ENCODE measurements around the gene TTC32. TPM values are rescaled to one million over a fixed set of nuclear protein-coding genes. Genes with fewer than 3 reads are reported as not detected.

The TTC32 gene
- total and polyA plus RNA-seq, 2 experiments from 2014 or later = 23.0 to 36.3 TPM

- H3K9me3 ChIP-seq (ENCODE audit: low read depth) = no peaks in the 10 kb centered on the region
- no peak for TF ChIP-seq CTCF (IDR thresholded peaks at IDR 0.05; ENCODE audit: low read depth, low read length)
- H3K27ac ChIP-seq = peak overlapping the region; percentile 99
- peak overlapping the region; percentile 85 for H3K4me3 ChIP-seq
- peaks cover 35% of the 10 kb centered on the region for H3K4me1 ChIP-seq (ENCODE audit: low read depth)
- DNase-seq (ENCODE audit: low read depth in 1 of 2, low spot score in 1 of 2) = no peak
- no peaks in the 10 kb centered on the region for H3K27me3 ChIP-seq
- H3K36me3 ChIP-seq = no peaks in the 10 kb centered on the region
These were observed 495 bp upstream of the TTC32 start for GRCh38 chr2:19902216-19902740.

GRCh38 chr2:19900931-19901441 lies 797 bp downstream of the TTC32 start:
- no peak for TF ChIP-seq CTCF (IDR thresholded peaks at IDR 0.05; ENCODE audit: low read depth, low read length)
- Histone ChIP-seq H3K4me3 (peak overlapping the region; percentile 85), H3K4me1 (ENCODE audit: low read depth) (peaks cover 36% of the 10 kb centered on the region), H3K27ac (peak overlapping the region; percentile 99), H3K9me3 (ENCODE audit: low read depth) (no peaks in the 10 kb centered on the region), H3K36me3 (no peaks in the 10 kb centered on the region), H3K27me3 (no peaks in the 10 kb centered on the region)
- DNase-seq (ENCODE audit: low read depth in 1 of 2, low spot score in 1 of 2) = peak in 1 of 2 donors; percentile 25

GRCh38 chr2:19899985-19900930 lies 1.5 kb downstream of the TTC32 start:
- Histone ChIP-seq H3K9me3 (ENCODE audit: low read depth) (no peaks in the 10 kb centered on the region), H3K27ac (no peak overlapping the region), H3K4me1 (ENCODE audit: low read depth) (peaks cover 36% of the 10 kb centered on the region), H3K36me3 (no peaks in the 10 kb centered on the region), H3K4me3 (peak overlapping the region; percentile 85), H3K27me3 (no peaks in the 10 kb centered on the region)
- no peak for DNase-seq (ENCODE audit: low read depth in 1 of 2, low spot score in 1 of 2)
- no peak for TF ChIP-seq CTCF (IDR thresholded peaks at IDR 0.05; ENCODE audit: low read depth, low read length)

- Histone ChIP-seq H3K27me3 (no peaks in the 10 kb centered on the region), H3K36me3 (no peaks in the 10 kb centered on the region), H3K4me3 (no peak overlapping the region), H3K9me3 (ENCODE audit: low read depth) (no peaks in the 10 kb centered on the region), H3K27ac (no peak overlapping the region), H3K4me1 (ENCODE audit: low read depth) (peaks cover 36% of the 10 kb centered on the region)
- no peak for TF ChIP-seq CTCF (IDR thresholded peaks at IDR 0.05; ENCODE audit: low read depth, low read length)
- no peak for DNase-seq (ENCODE audit: low read depth in 1 of 2, low spot score in 1 of 2)
These were observed 3.0 kb downstream of the TTC32 start for GRCh38 chr2:19898592-19899329.

GRCh38 chr2:19897623-19898245 lies 4.0 kb downstream of the TTC32 start:
- DNase-seq (ENCODE audit: low read depth in 1 of 2, low spot score in 1 of 2) = no peak
- H3K36me3 ChIP-seq = no peaks in the 10 kb centered on the region
- H3K9me3 ChIP-seq (ENCODE audit: low read depth) = no peaks in the 10 kb centered on the region
- peaks cover 34% of the 10 kb centered on the region for H3K4me1 ChIP-seq (ENCODE audit: low read depth)
- no peak for TF ChIP-seq CTCF (IDR thresholded peaks at IDR 0.05; ENCODE audit: low read depth, low read length)
- H3K27ac ChIP-seq = no peak overlapping the region
- H3K27me3 ChIP-seq = no peaks in the 10 kb centered on the region
- no peak overlapping the region for H3K4me3 ChIP-seq

Data from cardiac muscle cell (in vitro differentiated cells and primary cell).